Measurements from ENCODE around the gene SEC14L2. TPM values are rescaled to one million over a fixed set of nuclear protein-coding genes. Genes with fewer than 3 reads are reported as not detected.

The SEC14L2 gene
- total and polyA plus RNA-seq, 7 donors, result 2.4 to 12.1 (median 5.5) TPM

- H3K4me3 ChIP-seq, result no peak overlapping the region
- H3K9me3 ChIP-seq, result no peaks in the 10 kb centered on the region
- WGBS, 2 donors, result 81 to 91% methylated on average over 4 of the region's 4 CpGs
- no peaks in the 10 kb centered on the region for H3K36me3 ChIP-seq
- intact Hi-C loops (cut with DNase I), result no loop called here
- TF ChIP-seq POLR2AphosphoS5 (IDR thresholded peaks at IDR 0.05), result no peak
- no peak for TF ChIP-seq EP300 (IDR thresholded peaks at IDR 0.05)
- no peak for TF ChIP-seq CTCF (IDR thresholded peaks at IDR 0.05)
- no peak for TF ChIP-seq POLR2A (IDR thresholded peaks at IDR 0.05)
- no peaks in the 10 kb centered on the region for H3K4me1 ChIP-seq
- H3K27me3 ChIP-seq, result peaks cover 0 to 5% (median 0%) of the 10 kb centered on the region in 3 donors
- H3K27ac ChIP-seq, result no peak overlapping the region
- no peak for DNase-seq
Measured at GRCh38 chr22:30439226-30439625, 42.4 kb downstream of the SEC14L2 start.

- H3K36me3 ChIP-seq, result no peaks in the 10 kb centered on the region
- no peak overlapping the region for H3K4me3 ChIP-seq
- TF ChIP-seq POLR2AphosphoS5 (IDR thresholded peaks at IDR 0.05) (no peak), POLR2A (IDR thresholded peaks at IDR 0.05) (no peak), EP300 (IDR thresholded peaks at IDR 0.05) (no peak), CTCF (IDR thresholded peaks at IDR 0.05) (no peak)
- H3K27me3 ChIP-seq, result peaks cover 0 to 5% (median 0%) of the 10 kb centered on the region in 3 donors
- H3K27ac ChIP-seq, result no peak overlapping the region
- 74 to 88% methylated on average over 11 of the region's 11 CpGs for WGBS, 2 donors
- H3K9me3 ChIP-seq, result no peaks in the 10 kb centered on the region
- no peaks in the 10 kb centered on the region for H3K4me1 ChIP-seq
- DNase-seq, result no peak
- intact Hi-C loops (cut with DNase I), result no loop called here
Measured at GRCh38 chr22:30439836-30440235, 43.0 kb downstream of the SEC14L2 start.

- no peak overlapping the region for H3K4me3 ChIP-seq
- intact Hi-C loops (cut with DNase I), result no loop called here
- H3K4me1 ChIP-seq, result no peaks in the 10 kb centered on the region
- no peaks in the 10 kb centered on the region for H3K36me3 ChIP-seq
- WGBS, 2 donors, result 83 to 84% methylated on average over 9 of the region's 9 CpGs
- TF ChIP-seq POLR2AphosphoS5 (IDR thresholded peaks at IDR 0.05) (no peak), EP300 (IDR thresholded peaks at IDR 0.05) (no peak), CTCF (IDR thresholded peaks at IDR 0.05) (no peak), POLR2A (IDR thresholded peaks at IDR 0.05) (no peak)
- DNase-seq, result no peak
- H3K9me3 ChIP-seq, result no peaks in the 10 kb centered on the region
- peaks cover 0 to 10% (median 0%) of the 10 kb centered on the region in 3 donors for H3K27me3 ChIP-seq
- H3K27ac ChIP-seq, result no peak overlapping the region
Measured at GRCh38 chr22:30441088-30441487, 44.3 kb downstream of the SEC14L2 start.

GRCh38 chr22:30444632-30445437 lies 48.0 kb downstream of the SEC14L2 start:
- TF ChIP-seq POLR2AphosphoS5 (IDR thresholded peaks at IDR 0.05) (no peak), EP300 (IDR thresholded peaks at IDR 0.05) (no peak), POLR2A (IDR thresholded peaks at IDR 0.05) (no peak), CTCF (IDR thresholded peaks at IDR 0.05) (peak in 2 of 4 experiments; percentile 39 to 60)
- intact Hi-C loops (cut with DNase I), result no loop called here
- WGBS, 2 donors, result 17 to 25% methylated on average over 11 of the region's 11 CpGs
- Histone ChIP-seq H3K4me3 (no peak overlapping the region), H3K27ac (no peak overlapping the region), H3K36me3 (no peaks in the 10 kb centered on the region), H3K9me3 (no peaks in the 10 kb centered on the region), H3K27me3 (peaks cover 0 to 23% (median 7%) of the 10 kb centered on the region in 3 donors), H3K4me1 (no peaks in the 10 kb centered on the region)
- no peak for DNase-seq

Measured in sigmoid colon (tissue), 7 donors.